Frontal cortex (tissue), 4 donors: ENCODE results near the gene ANKRD22. TPM values are rescaled to one million over a fixed set of nuclear protein-coding genes. Genes with fewer than 3 reads are reported as not detected.
"Not testable (repeated sequence)": the region's sequence is repeated elsewhere in the genome, so short reads cannot be mapped to it uniquely, and the experiment has no call there.

Source experiments
- DNase-seq, 2 donors: peaks; one replicate each; pipeline ENCODE4 v3.0.0; 2012; ENCODE audit warnings: low spot score in 2 of 2
- FAIRE-seq: peaks from 2 replicates; lab custom pipeline; 2012; peaks lifted over from hg19 to GRCh38; lab: Jason Lieb, UNC
- total RNA-seq: library from RNA; depleted of rRNA; stranded (reverse); fragments of >200 nt; gene quantifications from one replicate; pipeline ENCODE4 v1.2.3, GENCODE V29; 2014
- donor health status: control.
- donor health status: control.
- donor health status: control.

ANKRD22 gene
- under 0.01 TPM for total RNA-seq

DNA sequence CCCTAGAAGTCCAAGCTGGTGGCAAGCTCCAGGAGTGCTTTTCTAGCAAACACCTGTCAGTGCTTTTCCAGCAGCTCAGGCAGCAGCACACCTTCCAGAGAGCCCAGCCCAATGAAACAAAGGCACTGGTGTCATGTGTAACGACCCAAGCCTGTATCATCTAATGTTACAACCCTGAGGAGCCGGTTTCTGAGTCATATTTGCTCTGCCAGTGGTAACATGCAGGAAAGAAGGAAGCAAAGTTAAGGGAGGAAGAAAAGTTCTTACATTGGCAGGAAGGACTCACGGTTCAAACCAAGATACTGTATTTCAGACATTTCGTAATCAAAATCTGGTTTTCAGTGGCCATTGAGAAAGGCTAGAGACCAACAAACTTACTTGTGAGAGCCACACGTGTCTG lies at the start of gene ANKRD22:
Gene ANKRD22 (minus strand): TSS at position 139 of the 400 bp plus-strand sequence. CDS start 237 bp downstream, outside the sequence.
- FAIRE-seq = no peak
- no peak for DNase-seq

DNA sequence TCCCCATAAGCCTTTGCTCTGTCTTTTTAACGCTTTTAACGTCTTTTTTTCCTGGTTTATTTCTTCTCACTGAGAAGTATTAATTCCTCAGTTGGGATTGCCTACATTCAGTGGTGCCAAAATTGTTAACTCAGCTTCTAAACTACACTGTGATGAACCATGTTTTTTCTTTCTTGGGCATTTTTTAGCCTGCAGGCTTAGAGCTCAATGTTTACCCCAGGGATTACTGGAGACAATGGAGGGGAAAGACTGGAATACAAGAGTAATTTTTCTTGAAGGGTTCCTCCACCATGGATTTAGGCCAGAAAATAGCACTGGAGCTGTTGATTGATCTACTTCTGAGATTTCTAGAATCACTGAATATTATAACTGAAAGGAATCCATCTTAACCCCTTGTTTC lies 48.2 kb upstream of the ANKRD22 start:
- no peak for DNase-seq
- no peak for FAIRE-seq

DNA sequence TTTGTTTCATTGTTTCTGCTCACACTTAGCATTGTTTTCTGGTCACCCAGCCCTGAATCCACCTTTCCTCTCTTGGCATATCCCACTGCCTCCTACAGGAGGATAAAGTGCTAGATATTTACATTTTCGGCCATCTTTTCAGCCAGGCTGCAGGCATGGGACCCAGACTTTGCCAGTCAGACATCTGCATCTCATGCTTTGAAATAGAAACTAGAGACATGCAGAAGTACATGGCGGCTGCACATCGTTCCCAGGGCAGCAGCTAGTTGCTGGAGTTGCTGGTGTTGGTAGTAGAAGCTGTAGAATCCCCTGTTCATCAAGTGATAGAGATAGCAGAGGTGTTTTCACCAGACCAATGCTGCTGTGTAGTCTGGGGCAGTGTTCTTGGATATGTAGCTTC lies 47.1 kb upstream of the ANKRD22 start:
- DNase-seq (no peak), FAIRE-seq (no peak)

DNA sequence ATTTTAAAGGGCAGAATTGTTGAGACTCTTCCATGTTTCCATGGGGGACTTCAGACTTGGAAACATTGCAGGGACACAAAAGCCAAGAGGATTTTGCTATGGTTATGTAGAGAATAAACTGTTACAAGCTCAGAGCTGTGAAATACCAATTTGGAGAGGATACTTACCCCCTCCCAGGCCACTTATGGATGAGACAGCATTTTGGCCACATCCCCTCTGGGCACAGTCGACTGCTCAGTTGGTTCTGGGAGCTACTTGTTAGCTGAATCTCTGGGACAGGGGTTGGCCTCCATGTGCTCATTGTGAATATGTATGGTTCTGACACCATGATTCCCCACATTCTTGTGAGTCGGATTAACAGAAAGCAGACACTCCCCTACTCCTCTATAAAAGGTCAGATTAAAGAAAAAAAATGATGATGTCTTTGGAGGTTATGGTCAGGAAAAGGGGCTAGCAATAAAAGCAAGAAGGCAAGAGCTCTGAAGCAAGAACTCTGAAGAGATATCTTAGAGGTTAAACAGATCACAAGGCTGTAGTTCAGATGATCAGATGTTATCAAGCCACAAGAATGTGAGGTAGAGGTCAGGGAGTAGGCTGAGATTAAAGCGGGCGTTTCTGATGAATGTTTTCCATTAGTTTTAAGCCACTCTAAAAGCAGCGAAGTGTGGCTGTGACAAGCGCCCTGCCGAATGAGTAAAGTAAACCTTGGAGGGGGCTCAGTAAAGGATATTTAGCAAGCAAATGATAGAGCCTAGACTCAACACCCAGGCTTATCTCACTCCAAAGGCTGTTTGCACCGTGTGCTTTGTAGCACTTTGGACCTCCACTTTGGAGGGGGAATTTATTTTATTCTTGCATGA lies 45.6 kb upstream of the ANKRD22 start:
- FAIRE-seq (no peak), DNase-seq (no peak)

GRCh38 chr10:88896372-88896993 lies 44.8 kb upstream of the ANKRD22 start:
- DNase-seq (no peak), FAIRE-seq (no peak)

DNA sequence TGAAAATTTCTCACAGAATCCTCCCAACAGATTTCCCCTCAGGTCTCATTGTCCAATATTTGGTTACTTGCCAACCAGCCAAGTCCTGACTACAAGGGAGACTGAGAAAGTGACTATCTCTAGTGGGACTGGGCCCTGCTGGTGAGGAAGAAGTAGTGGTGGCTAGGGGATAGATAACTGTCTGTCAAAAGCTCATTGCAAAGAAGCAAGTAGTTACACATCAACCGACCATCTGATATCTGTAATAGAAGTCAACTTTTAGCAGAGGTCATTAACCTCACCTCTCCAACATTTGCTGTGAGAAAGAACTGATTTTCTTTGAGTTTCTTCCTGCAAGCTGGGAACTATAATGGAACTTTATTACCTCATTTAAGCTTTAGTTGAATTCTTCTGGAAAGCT lies 43.6 kb upstream of the ANKRD22 start:
- no peak for FAIRE-seq
- DNase-seq = no peak

GRCh38 chr10:88893611-88894010 lies 42.0 kb upstream of the ANKRD22 start:
- DNase-seq = no peak
- no peak for FAIRE-seq

DNA sequence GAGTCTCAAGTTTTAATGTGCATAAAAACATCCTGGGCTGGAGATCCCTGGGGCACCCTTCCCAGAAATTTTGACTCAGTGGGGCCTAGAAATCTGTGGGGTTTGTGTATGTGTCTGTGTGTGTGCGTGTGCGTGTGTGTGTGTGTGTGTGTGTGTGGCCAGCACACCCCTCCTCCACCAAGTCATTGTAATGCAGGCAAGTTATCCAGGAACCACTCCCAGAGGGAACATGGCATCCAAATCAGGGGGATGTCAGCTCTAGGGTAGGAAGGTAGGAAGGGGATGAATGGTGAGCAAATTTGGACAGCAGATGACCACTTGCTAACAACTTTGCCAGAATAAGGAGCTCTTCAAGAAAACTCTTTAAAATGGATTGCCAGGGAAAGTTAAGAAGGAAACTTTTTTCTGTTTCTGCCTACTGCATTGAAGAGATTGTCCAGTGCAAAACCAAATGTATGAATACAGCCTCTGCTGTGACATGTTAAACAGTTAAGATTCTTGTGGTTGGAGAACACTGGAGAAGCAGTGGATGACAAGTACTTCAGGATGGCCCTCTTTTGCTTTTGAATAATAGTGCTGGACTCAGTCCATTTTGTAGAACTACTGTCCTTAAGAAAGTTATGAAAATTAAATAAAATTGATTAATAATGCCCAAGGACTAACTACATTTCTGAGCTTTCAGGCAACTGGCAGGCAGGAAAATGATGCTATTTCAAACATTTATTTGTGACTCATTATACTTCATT lies 40.8 kb upstream of the ANKRD22 start:
- DNase-seq = no peak
- FAIRE-seq = no peak

- no peak for FAIRE-seq
- DNase-seq = no peak
Observed at GRCh38 chr10:88890681-88891381, 39.2 kb upstream of the ANKRD22 start.

DNA sequence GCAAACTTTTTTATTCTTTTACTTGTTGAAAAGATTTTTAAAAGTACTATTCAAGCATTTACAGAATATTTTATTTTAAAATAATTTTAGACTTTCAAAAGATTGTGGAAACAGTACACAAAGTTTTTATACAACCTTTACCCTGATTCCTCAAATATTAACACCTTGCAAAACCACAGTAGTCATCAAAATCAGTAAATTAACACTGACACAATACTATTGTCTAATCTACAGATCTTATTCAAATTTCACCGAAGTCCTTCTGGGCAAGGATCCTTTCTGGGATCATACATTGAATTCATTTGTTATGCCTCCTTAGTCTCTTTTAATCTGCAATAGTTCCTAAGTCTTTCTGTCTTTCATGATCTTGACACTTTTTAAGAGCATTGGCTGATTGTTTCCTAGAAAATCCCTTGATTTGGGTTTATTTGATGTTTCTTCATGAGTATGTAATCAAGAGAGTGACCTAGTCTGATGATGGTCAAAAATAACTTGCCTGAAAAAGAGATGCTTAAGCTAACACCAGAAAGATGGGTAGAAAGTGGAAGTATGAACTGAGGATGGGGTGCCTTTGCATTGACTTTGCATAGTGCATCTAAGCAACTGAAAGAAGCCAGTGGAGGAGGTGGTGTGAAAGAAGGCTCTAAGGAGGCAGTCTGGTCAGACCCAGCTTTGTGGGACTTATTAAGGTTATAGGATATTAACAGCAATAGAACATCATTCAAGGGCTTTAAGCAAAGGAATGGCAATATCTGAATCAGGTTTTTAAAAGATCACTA lies 38.1 kb upstream of the ANKRD22 start:
- FAIRE-seq = no peak
- no peak for DNase-seq

DNA sequence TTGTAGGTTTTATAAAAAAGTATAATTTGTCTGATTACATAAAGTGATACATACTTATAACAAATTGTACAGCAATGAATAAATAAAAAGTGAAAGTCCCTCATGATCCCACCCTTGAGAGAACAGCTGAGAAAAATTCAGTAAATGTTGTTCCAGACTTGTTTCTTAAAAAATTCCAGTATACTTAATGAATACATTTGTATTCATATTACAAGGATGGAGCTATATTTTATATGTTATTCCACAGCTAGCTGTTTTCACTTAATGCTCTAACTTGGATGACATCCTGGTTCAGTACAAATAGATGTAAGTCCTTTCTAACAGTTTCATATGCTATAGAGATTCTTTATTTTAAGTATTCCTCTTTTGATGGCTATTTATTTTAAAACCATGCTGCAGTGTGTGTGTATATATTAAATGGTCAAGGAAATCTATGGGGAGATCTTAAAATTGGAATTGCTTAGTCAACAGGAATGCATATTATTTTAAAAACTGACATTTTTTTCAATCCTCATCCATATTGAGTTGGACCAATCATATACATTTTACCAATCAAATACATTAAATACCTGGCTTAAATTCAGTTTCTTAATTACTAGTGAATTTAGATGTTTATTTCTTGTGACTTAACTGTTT lies 37.3 kb upstream of the ANKRD22 start:
- DNase-seq (no peak), FAIRE-seq (no peak)

GRCh38 chr10:88886557-88886956 lies 34.9 kb upstream of the ANKRD22 start:
- FAIRE-seq = no peak
- no peak for DNase-seq

- no peak for FAIRE-seq
- DNase-seq = no peak
Observed at GRCh38 chr10:88883448-88883809, 31.8 kb upstream of the ANKRD22 start.

- not testable (repeated sequence) for FAIRE-seq
Observed at GRCh38 chr10:88882646-88883447, 31.2 kb upstream of the ANKRD22 start.

GRCh38 chr10:88881922-88882645 lies 30.4 kb upstream of the ANKRD22 start:
- no peak for FAIRE-seq

More at GRCh38 chr10:88882646-88883447, 31.2 kb upstream of the ANKRD22 start:
- DNase-seq = not testable (repeated sequence)

GRCh38 chr10:88881320-88881719 lies 29.7 kb upstream of the ANKRD22 start:
- DNase-seq (no peak), FAIRE-seq (no peak)

More at GRCh38 chr10:88881922-88882645, 30.4 kb upstream of the ANKRD22 start:
- no peak for DNase-seq

DNA sequence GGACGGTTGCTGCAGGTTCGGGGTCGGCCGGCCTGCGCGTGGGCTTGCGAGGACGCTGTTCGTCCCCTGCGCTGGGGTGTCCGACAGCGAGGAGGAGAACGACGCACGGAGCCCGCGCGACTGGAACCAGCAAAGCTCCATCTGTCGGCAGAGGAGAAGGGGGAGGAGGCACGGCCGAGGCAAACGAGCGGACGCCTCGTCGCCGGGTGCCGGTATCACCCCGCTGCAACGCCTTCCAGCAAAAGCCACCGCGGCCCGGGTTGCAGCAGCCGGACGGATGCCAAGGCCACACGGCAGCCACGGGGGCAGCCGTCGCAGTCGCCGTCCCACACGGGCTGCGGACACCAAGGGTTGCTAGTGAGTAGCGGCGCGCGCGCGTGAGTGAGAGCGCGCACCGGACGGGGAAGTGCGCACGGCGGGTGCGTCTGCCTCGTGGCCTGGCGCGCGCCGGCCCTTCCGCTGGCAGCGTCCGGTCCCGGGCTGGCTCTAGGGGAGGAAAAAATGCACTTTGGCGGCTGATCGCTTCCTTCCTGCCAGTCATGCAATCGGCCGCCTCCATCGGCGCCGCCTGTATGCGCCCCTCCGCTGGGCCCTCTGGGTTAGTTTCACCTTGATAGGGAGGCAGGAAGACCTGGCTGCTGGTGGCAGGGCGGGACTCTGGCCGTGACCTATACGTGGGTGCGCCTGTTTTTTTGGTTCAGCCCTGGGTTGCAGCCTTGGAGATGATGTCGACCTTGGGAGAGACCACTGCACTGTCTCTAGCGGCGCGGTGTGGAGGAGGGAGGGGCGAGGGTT lies 28.8 kb upstream of the ANKRD22 start:
- FAIRE-seq (no peak), DNase-seq (peak; percentile 60)
